Fibroblast of upper back skin (primary cell): Measurements from ENCODE around the gene HIKESHI.
A peak's percentile ranks its signal among the peaks of the same experiment; 100 is the strongest.
"Not testable (repeated sequence)": the region's sequence is repeated elsewhere in the genome, so short reads cannot be mapped to it uniquely, and the experiment has no call there.

ENCODE experiments used
- DNase-seq: peaks from one replicate; pipeline ENCODE4 v3.0.0-alpha.2; 2013

Gene HIKESHI, protein sequence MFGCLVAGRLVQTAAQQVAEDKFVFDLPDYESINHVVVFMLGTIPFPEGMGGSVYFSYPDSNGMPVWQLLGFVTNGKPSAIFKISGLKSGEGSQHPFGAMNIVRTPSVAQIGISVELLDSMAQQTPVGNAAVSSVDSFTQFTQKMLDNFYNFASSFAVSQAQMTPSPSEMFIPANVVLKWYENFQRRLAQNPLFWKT

DNA sequence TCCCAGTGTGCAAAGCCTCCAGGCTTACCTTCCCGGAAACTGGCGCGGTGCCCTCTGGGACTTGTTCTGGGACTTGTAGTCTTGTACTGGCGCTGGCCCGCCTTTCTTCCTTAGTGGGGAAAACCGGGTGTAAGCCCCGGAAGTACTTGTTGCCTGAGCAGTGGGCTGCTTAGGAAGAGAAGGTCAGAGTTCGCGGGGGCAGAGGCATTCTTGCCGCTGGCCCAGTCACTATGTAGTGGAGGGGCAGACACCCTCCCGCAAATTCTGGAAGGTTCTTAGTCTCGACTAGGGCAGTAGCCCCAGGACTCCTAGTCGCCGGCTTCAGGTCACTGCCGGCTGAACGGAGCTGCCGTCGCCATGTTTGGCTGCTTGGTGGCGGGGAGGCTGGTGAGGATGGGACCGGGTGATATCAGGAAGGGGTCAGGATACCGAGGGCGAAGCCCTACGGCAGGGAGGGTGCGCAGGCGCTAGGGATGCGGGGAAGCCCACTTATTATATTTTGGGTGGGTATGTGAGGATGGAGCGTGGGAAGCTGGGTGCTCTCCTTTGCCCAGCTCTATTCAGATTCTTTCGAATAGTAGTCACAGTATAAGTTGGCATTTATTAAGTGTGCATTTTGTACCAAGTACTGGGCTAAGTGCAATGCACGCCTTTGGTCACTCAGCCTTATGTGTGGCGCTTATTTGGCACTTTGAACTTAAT lies at the start of gene HIKESHI:
TSS of gene HIKESHI (plus strand) at position 149 of the 702 bp plus-strand sequence. CDS start at position 358, 209 bp downstream.
- peak; percentile 99 for DNase-seq

DNA sequence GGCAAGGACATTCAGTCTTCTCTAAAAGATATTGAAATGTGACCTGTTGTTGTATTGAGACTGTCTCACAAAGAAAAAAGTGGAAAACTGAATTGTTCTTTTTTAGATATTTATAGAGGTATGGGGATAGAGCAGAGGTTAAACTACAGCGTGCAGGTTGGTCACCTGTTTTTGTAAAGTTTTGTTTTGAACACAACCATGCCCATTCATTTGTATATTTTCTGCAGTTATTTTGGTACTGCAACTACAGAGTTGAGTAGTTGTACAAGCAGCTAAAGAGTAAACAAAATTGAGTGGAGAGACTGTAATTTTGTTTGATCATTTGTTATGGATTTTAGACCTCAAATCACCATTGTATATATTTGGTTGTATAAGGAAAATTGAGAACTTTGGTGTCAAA lies 46.1 kb upstream of the HIKESHI start:
- DNase-seq: no peak

DNA sequence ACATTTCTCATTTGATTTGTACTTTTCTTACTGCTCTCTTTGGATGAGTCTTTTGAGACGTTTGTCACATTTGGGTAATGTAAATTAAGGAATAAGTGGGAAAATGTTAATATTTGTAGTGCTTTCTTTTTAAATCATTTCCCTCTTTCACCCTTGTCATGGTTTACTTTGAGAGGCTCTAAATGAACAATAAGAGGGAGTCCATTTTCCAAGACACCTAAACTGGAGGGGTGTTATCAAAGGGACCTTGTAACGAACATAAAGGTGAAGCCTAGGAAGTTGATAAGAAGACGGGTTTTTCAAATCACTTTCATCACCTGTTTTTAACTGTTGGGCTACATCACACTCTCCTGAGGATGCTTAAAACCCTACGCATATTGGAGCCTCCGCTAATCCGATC lies 45.4 kb upstream of the HIKESHI start:
- DNase-seq: no peak

DNA sequence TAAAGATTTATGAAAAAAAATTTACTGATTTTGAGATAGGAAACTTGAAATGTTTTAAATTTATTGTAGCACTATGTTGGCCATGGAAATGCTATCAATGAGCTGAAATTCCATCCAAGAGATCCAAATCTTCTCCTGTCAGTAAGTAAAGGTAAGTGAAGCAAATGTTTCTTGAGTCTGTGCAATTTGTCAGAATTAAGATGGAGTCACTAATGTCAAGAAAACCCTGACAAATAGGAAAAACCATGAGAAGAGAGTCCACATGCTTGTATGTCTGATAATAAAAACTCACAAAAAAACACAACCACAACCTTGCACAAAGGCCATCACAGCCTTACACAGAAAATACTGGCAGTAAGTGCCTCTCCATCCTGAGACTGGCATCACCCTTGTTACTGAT lies 44.6 kb upstream of the HIKESHI start:
- DNase-seq: no peak

DNA sequence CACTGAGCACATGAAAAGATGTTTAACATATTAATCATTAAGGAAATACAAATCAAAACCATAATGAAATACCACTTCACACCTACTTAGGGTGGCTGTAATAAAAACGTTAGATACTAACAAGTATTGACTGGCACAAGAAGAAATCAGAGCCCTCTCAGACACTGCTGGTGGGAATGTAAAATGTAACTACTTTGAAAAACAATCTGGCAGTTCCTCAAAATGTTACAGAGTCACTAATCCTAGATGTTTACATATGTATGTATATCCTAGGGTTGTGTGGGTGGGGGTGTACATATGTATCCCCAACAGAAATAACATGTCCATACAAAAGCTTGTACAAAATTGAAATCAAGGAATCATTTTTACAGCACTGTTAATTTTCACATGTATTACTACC lies 42.3 kb upstream of the HIKESHI start:
- no peak for DNase-seq

DNA sequence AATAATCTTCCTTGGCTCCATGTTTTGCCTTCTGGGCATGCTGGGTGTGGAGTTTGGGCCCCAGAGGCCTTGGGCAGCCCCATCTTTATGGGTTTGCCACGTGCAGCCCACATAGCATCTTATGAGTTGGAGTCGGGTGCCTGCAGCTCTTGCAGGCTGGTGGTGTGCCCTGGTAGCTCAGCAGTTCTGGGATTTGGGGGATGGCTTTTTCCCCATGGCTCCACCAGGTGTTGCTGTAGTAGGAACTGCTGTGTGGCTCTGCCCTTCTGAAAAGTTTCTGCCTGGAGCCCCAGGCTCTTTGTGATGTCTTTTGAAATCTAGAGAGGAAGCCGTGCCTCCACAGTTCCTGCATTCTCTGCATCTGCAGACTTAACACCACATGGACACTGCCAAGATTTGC lies 40.7 kb upstream of the HIKESHI start:
- DNase-seq: no peak

DNA sequence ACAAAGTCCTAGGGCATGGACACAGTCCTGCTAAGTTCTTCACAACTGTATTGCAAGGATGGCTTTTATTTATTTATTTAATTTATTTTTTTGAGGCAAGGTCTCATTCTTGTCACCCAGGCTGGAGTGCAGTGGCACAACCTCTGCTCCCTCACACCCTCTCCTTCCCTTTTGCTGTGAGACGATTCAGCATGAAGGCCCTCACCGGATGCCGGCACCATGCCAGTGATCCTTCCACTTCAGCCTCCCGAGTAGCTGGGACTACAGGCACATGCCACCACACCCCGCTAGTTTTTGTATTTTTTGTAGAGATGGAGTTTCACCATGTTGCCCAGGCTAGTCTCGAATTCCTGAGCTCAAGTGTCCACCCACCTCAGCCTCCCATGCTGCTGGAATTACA lies 39.7 kb upstream of the HIKESHI start:
- DNase-seq: no peak

DNA sequence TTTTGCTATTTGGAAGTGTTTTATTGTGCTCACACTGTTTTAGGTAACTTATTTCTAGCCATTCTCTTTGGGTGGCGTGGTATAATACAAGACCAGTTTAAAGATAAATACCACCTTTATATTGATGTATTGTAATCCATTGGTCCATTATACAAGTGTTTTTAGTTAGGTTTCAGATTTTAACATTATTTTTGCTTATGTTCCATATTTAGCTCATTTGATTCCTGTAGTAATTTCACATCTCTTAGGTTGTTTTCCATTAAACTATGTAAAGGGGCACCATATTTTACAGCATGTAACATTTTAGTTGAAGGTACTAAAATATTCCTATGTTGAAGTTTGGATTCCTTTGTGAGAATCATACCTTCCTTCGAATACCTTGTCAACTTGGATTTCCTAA lies 37.4 kb upstream of the HIKESHI start:
- no peak for DNase-seq

DNA sequence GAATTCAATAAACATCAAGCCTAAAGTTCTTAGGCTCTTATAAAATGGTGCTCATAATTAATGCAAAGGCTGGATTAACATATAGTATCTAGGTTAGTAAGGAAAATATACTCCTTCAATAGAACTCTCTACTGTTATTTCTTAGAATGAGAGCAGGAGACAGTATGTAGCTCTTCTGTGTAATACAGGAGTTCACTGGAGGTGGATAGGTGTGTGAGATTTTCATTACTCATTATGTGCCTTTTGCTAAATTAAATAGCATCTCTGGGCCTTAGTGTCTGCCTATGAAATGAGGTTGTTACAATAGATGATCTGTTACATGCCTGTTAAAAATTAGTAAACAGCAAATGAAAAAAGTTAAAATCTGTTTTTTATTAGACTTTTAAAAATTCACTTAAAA lies 36.8 kb upstream of the HIKESHI start:
- no peak for DNase-seq

DNA sequence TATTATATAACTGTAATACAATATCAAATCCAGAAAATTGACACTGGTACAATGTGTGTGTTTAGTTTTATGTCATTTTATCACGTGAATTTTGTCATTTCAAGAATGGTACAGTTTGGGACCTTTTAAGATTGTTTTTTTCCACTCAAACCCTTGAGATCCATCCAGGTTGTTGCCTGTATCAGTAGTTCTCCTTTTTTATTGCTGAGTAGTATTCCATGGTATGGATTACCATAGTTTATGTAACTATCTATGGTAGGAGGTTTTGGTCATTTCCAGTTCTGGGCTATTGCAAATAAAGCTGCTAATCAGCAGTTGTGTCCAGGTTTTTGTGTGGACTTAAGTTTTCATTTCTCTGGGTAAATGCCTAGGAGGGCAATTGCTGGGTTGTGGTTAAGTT lies 32.4 kb upstream of the HIKESHI start:
- DNase-seq: no peak

DNA sequence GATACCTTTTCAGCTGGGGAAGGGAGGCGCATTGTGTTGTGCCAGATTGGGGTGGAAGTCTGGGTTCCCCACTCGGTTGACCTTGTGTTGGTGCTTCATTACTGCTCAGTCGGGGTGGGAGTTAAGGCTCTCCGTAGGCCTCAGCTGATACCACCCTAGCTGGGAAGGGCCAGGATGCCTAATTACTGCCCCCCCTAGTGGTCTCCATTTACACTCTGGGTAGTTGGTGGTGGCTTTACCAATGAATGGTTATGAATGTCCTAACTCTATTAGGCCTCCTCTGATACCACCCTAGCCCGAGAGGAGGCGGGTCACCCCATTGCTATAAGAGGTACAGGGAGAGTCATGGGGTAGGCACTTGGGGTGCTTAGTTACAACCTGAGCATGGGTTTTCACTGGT lies 27.5 kb upstream of the HIKESHI start:
- no peak for DNase-seq

DNA sequence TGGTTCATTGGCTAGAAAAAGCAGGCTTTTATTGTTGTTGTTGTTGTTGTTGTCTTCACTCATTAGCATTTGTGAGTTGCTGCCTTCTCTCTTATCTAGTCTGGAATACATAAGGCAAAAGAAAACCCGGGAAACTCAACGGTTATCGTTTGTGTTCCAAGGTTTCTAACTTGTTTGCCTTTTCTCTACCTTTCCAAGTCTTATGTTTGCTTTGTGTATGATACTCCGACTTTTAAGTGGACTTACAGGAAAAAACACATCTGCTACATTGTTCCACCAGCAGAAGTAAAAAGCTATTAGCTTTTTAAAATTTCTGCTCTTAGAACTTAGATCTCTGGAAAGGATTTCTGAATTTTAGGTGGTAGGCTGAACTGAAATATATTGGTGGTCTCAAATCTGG lies 27.0 kb upstream of the HIKESHI start:
- DNase-seq: no peak

DNA sequence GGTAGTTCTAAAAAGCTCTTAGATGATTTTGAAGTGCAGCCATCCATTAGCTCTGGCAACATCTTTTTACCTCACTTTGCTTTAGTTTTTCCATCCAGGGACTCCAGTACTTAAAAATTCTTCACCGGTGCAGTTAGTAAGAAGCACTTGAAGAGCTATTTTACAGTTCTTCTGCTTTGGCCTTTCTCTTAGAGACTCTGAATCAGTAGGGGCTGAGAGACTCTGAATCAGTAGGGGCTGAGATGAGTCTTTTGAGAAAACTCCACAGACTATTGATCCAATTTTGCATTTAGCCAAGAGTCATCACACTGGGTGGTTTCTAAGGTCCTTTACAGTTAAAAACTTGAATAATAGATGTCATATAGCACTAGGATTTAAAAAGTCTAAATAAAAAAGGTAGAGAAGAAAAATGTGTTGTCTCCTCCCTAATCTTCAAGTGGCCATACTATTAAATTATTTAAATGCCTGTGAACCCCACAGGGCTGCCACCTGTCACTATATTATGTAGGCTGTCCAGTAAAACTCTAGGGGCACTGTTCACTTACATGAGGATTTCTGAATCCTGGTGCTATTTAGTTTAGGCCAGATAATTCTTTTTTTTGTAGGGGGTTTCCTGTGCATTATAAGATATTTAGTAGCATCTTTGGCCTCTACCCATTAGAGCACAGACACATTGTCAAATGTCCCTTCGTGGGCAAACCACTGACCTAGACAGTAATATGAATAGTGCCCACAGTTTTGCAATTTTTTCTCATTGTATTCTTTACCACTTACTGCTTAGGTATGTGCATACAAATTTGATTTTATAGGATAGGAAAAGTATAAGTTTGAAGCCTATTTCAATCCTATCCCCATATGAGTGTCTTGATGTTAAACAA lies 26.3 kb upstream of the HIKESHI start:
- DNase-seq: no peak

DNA sequence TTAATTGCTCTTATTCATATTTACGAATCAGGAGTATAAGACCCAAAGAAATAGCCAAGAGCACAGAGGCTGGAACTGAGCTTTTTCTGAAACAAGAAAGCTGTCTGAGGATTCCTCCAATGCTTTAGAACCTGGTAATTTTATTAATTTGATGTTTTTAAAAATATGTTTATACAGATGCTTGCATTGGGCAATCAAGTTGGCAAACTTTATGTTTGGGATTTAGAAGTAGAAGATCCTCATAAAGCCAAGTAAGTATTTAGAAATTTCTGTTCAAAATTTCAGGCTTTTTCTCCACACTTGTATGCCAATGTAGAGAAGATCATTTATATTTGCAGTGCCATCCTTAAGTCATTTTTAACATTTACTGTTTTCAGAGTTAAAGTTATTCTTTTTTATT lies 24.3 kb upstream of the HIKESHI start:
- DNase-seq: no peak

DNA sequence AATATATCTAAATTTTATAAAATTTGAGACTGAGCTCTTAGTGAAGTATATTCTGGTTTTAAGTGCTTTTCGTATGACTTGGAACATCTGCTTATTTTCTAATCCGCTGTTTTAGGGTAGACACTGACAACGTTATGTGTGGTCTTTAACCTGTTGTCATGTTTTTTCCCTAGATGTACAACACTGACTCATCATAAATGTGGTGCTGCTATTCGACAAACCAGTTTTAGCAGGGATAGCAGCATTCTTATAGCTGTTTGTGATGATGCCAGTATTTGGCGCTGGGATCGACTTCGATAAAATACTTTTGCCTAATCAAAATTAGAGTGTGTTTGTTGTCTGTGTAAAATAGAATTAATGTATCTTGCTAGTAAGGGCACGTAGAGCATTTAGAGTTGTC lies 23.8 kb upstream of the HIKESHI start:
- DNase-seq: no peak

DNA sequence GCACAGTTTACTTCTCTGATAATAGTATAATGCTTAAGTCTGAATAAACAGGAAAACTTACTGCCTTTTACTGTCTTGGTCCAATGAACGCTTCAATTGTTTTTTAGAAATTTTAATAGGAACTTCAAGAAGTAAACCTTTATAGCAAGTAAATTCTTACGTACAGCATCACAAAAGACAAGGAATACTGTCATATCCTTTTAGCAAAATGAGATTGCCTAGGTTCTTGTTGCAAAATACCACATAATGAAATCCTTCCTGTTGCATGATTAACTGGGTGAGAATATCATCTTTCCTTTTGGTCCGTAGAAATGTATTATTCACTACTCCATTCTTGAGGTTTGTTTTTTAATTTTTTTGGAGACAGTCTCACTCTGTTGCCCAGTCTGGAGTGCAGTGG lies 22.3 kb upstream of the HIKESHI start:
- no peak for DNase-seq

DNA sequence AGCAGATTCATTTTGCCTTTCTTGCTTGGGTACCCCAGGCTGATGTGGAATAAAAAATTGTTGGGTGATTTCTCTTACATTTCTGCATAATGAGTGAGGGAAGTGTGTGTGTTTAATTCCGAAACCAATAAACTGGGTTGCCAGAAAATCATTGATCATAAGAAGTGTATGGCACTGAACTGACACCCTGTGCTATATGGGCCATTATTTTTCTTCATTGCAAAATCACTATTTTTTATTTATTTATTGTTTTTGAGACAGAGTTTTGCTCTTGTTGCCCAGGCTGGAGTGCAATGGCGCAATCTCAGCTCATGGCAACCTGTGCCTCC lies 14.6 kb upstream of the HIKESHI start:
- no peak for DNase-seq

DNA sequence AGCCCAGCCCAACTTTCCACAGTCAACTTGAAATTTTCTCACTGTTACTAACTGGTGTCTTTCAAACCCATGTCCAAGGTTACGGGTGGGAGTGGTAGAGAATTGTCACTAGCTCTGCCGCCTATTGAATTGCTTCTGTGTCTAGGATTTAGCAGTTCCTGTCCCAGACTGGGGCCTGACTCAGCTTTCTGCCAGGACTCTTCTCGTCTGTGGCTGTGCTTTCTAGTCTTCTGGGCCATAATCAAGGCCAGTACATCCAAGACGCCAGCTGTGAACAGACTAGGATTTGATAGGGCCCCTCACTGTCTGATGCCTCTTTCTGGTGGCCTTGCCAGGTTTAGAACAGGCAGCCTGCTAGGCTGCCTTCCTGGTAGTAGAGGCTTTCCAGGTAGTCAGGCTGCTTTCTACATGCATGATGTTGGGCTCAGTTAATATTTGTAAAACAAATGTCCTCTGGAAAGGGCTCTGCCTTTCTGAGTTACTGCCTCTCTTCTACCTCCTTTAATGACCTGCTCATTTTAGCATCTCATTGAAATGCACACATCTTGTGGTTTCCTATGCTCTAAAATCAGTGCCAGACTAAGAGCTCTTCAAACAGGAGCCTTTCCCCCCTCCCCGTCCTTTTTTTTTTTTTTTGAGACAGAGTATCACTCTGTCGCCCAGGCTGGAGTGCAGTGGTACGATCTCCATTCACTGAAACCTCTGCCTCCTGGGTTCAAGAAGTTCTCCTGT lies 13.1 kb upstream of the HIKESHI start:
- DNase-seq: no peak

DNA sequence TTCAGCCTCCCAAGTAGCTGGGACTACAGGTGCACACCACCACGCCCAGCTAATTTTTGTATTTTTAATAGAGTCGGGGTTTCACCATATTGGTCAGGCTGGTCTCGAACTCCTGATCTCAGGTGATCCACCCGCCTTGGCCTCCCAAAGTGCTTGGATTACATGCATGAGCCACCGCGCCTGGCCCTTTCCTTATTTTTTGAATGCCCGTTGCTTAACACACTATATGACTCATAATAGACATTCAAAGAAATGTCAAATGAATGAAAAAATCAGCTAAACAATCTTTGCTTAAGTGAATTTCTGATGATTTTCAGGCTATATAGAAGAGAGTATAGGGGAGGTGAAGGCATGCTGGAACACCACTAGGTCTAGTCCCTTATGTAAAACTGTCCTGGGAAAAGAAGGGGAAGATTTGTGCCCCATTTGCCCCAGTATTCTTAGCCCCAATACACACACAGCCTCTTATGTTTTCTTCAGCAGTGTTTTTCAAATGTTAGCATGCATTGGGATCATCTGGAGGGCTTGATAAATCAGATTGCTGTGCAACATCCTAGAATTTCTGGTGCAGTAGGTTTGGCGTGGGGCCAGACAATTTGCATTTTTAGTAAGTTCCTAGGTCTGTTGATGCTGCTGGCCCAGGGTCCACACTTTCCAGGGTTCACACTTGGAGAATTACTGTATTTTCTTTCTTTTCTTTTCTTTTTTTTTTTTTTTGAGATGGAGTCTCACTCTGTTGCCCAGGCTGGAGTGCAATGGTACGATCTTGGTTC lies 12.3 kb upstream of the HIKESHI start:
- DNase-seq: not testable (repeated sequence)

DNA sequence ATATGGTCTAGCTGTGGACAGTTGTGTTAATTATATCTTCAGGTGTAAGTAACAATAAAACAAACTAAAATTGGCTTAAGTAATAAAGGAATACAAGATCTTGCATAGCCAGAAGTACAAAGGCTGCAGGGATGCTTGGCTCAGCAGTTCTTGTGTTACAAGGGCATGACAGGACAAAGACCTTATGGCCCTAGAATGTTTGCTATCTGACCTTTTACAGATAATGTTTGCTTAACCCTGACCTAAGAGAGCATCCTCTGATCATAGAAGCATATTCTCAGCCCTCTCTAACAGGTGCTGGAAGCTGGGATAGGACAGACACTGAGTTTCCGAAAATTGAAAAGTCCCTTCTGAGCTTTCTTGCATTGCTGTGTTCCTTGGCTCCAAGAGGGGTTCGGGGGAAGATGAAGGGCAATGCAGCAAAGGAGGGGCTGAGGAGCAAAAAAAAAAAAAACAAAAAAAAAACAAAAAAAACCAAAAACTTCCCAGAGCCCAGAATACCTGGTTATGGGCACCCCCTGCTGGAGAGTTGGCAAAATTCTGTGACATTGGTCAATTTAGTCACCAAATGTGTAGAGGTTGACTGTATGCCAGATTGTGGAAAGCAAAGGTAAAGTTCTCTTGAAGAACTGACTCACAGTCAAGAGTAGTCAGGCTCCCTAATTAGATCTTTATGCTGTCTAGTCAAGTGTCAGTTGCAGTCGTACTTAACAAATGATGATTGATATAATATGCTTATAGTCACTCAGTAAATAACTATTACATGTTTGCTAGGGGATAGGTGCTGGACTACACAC lies 10.4 kb upstream of the HIKESHI start:
- peak; percentile 49 for DNase-seq

DNA sequence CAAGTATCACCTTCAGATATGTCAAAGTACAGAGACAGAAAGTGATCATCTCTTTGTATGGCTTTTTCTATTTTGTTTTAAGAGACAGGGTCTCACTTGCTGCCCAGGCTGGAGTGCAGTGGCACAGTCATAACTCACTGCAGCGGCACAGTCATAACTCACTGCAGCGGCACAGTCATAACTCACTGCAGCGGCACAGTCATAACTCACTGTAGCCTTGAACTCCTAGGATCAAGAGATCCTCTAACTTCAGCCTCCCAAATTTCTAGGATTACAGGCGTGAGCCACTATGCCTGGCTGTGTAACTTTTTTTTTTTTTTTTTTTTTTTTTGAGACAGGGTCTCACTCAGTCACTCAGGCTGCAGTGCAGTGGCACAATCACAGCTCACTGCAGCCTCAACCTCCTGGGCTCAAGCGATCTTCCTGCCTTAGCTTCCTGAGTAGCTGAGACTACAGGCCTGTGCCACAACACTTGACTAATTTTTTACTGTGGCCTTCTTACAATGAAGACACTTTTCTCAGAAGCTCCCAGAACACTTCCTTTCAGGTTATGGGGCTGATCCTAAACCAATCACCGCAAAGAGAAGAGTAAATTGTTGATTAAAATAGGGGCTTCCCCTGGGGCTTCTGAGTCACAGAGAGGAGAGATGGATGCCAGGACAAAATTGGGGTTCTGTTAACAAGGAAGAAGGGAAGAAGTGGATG lies 9.0 kb upstream of the HIKESHI start:
- no peak for DNase-seq
